SKM-1 treated with dmso at 0.1 percent for 144 hours (cell line): ENCODE data around the gene JAML.
A peak's percentile ranks its signal among the peaks of the same experiment; 100 is the strongest.

Experiments used
- DNase-seq: peaks from one replicate; lab custom pipeline; 2025; ENCODE audit not compliant: unreplicated experiment; lab: John Stamatoyannopoulos, UW

JAML gene, protein sequence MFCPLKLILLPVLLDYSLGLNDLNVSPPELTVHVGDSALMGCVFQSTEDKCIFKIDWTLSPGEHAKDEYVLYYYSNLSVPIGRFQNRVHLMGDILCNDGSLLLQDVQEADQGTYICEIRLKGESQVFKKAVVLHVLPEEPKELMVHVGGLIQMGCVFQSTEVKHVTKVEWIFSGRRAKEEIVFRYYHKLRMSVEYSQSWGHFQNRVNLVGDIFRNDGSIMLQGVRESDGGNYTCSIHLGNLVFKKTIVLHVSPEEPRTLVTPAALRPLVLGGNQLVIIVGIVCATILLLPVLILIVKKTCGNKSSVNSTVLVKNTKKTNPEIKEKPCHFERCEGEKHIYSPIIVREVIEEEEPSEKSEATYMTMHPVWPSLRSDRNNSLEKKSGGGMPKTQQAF

DNA sequence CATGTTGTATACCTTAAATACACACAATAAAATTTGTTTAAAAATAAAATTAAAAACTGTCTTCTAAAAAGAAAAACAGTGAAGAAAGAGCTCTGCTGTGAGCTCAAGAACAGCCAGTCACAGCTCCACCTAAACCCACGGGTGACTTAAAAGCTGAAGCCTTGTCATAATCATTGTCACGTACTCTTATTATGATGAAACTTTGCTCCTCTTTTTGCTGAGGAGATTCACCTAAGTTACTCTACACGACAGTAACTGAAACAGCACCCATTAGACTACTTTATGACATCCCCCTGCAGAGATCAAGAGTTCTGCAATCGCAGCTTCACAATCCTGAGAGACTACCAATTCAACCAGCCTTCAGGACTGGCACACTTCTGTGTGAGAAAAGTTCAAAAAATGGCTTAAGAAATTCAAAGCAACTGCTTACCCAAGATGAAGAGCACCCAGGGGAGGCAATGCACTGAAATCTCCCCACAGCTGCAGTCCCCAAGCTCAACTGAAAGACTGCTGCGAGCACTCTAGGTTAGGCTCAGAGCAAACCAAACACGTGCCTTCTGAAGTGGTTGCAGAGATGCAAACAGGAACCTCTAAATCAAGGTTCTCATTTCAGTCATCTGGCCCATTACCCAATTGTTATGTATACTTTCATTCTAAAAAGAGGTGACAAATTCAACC is at the start of gene JAML:
Gene JAML, minus strand, starts transcription at position 501 of the 678 bp plus-strand sequence. CDS start 10,145 bp downstream, outside the sequence.
- DNase-seq, result peak; percentile 27

DNA sequence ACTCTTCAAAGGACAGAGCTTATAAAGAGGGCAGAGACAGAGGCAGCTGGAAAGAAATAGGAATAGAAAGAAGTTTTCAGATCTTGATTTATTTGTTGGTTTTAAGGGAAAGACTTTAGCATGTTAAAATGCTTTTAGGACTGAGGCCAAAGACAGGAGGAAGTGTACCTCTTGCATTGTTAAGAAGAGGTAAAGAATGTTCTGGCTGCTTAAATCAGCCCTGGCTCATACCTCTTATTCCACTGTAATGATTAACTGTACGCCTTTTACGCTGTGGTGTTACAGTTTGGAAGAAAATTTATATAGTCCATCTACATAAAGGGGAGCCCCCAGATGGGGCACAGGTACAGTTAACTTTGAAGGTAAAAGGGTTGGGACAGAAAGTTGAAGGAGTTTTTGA is 49.4 kb upstream of the JAML start:
- no peak for DNase-seq

DNA sequence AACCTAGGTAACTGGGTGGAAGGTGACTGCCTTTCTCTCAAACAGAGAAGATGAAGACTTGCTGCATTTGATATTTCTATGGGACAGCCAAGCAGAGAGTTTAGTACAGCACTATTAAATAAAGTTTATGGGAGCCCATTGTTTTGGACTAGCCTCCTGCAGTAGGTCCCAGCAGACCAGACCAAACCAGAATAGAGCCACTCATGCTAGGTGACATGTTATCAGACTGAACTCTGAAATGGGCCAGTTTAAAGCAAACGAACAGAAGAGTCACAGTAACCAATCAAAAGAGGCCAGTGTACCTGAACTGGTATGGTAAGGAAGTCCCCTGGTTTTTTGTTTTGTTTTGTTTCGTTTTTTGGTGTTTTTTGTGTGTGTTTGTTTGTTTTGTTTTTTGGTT is 47.2 kb upstream of the JAML start:
- DNase-seq, result no peak

DNA sequence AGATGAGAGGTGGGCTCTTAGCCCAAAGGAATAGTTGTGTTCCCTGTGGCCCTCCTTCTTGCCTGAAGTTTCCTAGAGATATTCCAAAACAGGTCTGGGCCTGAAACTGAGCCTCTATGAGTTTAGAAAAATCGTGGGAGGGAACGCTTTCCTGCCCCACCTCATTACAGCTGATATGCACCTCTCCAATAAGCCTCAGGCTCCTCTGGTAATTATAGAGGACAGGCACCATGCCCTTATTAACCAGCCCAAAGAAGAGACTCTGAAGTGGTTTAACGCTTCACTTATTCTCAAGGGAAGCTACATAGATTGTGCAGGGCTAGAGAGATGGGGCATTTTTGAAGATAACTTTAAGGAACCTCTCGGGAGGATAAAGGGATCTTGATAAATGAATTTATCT is 42.7 kb upstream of the JAML start:
- DNase-seq, result no peak

DNA sequence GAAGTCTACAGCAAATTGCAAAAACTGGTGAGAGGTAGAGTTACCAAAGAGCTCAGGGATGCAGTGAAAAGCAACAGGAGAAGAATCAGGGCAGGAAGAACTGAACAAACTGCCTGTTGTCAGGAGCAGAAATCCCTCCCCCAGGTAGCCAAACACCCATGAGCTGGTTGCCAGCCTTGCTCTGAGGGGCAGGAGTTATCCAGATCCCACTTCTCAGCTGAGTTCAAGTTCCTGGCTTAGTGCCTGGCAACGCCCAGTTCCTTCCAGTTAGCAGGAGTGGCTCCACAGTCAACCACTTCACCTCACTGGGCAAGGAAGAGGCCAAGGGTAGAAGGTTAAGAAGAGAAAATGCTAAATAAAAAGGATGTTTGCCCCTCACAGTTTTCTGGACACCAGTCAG is 41.1 kb upstream of the JAML start:
- DNase-seq, result no peak

DNA sequence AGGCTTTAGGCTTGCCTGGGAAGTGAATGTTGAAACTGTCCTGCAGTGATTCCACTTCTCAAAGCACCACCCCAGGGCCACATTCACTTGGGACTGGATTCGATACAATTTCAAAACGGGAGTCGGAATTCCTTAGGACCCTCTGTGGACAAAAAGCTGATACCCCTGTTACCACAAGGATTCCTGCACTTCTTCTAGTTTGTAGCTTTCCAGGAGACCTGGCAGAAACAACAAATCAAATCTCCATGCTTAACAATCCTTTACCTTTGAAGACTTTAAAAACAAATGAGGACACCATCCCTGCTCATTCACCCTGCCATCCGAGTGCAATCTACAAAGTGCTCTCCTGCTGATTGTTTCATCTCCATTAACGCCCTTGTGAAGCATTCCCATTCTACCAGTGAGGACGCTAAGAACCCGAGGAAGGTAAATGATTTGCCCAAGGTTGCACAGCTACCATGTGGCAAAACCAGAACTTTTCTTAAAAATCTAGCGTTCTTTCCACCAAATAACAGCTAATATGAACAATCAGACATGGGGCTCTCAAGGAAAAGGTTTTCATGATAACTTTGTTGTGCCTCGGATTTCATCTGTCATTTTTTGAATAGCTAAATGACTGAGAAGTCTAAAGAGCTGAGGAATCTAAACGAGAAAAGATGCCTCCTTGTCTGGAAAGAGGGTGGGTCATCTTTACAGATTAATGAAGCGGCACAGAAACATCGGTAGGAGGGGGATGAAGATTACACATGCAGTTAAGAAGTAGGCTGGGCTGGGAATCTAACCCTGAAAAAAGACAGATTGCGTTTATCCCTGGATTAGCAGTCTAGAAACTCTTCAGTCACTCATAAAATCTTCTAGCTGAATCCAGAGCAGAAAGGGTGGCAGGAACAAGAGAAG is 40.0 kb upstream of the JAML start:
- DNase-seq, result no peak

DNA sequence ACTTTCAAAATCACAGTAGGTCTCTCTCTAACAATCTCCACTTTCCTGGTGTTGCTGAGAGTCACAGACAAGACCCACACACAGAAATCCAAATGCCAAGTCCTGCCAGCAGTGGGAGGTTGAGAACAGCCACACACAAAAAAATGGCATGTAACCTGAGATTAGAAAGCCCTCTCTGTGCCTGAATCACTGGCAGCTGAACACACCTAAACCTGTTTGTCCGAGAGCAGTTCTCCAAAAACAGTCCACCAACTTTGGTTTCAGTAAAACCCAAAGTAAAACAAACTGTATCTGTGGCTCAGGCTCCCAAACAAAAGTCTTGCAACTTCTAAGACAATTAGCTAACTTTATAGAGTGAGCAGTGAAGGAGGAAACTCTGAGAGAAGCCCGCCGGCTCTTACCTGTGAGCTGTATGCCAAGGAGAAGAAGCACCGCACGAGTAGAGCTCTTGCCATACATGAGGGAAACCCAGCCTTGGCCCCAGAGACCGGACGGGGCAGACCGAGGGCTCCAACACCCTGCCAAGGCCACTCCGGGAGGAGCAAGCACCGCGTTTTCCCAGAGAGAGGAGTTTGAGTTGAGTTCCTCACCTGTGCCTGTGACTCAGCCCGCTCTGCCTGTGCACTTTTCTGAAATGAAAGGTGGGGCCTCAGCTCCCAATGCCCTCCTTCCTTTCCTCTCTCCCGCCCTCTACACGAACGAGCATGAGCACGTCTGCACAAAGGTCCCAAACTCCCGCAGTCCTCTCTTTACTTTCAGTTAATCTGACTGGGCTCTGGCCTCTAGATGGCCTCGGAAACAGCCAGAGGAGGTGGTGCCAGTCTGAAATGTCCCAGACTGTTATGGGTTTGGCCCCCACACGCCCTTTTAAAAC is 39.1 kb upstream of the JAML start, which contains the start of gene MPZL2:
Gene MPZL2, minus strand, starts transcription at position 603 of the 874 bp plus-strand sequence. Its CDS starts 144 bp downstream, at position 459.
- DNase-seq, result no peak

DNA sequence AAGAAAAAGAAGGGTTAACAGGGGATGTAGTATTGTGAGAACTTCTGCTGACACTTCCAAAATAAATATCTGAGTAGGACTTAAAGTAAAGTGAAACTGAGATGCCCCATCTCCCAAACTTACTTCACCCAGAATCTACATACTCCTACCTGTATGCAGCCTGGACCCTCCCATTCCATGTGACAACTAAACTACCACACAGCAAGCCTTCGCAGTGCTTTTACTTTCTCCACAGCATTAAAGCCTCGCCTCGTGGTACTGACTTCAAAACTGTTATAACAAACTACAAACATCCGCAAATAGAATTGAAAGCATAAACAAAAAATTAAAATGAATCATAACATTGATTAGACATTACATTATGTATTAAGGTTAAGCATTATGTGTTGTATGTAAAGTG is 38.3 kb upstream of the JAML start:
- DNase-seq, result no peak

DNA sequence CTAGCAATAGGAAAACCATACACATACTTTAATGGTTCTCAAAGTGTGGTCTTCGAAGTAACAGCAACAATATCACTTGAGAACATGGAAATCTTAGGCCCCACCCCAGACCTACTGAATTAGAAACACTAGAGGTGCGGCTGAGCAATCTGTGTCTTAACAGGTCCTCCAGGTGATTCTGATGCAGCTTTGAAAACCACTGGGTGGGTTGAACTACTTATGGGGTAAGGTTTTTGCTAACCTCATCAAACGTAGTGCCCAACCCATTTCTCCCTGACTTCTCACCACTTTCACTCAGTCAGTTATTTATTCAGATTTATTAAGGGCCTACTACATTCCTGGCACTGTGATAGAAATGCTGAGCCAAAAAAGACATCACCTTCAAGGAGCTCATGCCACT is 35.5 kb upstream of the JAML start:
- no peak for DNase-seq

DNA sequence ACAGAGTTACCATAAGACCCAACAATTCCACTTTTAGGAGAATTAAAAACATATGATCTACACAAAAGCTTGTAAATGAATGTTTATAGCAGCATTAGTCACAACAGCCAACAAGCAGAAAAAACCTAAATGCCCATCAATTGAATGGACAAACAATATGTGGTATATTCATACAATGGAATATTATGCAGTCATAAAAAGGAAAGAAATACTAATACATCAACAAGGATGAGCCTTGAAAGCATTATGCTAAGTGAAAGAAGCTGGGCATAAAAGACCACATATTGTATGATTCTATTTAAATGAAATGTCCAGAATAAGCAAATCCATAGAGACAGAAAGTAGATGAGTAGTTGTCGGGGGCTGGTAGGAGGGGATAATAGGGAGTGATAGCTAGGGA is 34.3 kb upstream of the JAML start:
- no peak for DNase-seq

DNA sequence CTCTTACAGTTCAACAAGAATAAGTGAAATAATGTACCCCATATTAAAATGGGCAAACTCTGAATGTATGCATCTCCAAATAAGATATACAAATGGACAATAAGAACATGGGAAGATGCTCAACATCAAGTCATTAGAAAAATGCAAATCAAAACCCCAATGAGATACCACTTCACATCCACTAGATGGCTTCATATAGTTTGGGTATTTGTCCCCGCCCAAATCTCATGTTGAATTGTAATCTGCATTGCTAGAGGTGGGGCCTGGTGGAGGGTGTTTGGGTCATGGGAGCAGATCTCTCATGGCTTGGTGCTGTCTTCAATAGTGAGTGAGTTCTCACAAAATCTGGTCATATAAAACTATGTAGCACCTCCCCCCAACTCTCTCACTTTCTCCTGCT is 33.6 kb upstream of the JAML start:
- no peak for DNase-seq

DNA sequence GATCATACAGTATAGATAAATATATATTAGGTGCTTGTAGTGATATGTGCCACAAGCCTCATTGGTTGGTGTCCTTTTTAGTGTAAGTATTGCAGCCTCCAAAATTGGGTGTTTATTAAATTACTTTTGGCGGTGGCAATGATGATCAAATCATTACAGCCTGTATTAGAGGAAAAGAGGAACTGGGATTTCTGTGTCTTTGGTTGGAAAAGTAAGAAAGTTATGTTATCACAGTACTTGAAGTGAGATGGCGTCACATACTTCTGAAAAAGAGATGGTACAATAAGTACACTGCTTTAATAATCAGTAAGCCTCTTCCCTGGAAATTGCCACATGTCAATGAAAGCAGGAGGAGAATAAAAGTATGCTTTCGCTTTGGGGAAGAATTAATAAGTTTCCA is 27.9 kb upstream of the JAML start:
- DNase-seq, result no peak

DNA sequence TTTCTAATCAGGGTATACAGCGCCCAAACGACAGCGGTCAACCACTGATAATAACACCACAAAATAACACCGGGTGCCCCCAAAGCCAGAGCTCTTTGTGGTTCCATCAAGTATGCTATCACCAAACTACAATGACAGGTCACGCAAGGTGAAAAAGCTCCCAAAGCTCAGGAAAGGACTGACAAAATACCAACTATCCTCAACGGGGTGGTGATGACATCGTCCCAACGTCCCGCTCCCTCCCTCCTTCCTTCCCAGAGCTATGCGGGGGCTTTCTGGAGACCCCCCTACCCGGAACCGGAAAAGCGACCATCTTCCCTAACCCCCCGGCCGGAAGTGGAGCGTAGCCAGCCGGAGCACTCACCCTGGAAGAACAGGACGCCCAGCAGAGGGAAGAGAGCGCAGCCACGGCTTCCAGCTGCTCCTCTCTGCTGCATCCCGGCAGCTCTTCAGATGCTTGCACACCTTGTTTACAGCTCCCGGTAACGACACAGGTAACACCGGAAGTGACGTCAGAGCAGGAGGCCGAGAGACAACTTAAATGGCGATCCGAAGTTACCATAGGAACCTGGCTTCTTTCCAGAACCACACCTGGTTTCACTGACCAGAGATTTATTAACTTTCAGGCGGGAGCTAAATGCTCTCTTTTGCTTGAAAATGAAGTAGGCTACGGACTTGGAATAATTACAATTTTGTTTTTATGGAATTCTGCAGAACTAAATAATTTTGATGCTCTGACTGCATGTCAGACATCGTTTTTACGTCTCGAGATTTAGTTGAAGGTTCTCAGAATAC is 27.2 kb upstream of the JAML start, which contains the start of gene MPZL3:
Gene MPZL3, minus strand, starts transcription at position 508 of the 795 bp plus-strand sequence. Its CDS starts 71 bp downstream, at position 437.
- DNase-seq, result peak; percentile 8

DNA sequence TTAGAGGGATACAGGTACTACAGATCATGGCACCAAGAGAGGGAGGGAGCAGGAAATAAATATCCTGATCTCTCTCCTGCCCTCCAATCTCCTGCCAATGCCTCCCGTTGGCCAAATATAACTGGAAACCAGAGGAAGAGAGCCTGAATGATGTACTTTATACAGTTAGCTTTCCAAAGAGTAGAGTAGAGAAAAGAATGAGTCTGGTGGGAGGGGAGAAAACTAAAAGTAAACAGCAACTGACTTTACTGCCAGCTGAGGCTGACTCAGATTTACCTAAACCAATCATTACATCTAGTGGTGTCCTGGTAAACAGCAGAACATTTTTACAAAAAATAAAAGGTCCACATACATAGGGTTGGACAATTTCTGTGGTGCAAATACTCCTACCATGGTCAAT is 22.2 kb upstream of the JAML start:
- DNase-seq, result no peak

DNA sequence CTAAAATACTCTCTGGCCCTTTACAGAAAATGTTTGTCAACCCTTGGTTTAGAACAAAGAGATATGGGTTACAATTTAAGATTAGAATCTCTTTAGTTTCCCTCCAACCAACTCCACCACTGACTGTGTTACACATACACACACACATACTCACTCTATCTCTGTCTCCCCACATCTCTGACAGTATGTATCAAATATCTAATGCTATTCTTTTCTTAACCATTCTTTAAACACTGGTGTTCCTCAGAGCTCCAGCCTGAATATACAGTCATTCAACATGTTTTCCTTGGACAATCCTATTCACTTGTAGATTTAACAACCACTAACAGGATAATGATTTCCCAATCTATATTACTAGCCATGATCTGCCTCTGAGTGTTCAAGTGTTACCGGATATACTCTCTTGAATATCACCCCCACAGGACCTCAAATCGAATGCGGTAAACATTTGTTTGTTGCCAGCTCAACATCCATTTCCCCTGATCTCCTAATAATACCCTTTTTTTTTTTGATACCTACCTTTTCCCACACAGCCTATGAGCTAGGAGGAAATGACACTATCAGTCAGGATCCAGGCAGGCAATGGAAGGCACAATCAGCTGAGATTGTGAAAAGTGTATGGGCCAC is 21.2 kb upstream of the JAML start:
- no peak for DNase-seq

DNA sequence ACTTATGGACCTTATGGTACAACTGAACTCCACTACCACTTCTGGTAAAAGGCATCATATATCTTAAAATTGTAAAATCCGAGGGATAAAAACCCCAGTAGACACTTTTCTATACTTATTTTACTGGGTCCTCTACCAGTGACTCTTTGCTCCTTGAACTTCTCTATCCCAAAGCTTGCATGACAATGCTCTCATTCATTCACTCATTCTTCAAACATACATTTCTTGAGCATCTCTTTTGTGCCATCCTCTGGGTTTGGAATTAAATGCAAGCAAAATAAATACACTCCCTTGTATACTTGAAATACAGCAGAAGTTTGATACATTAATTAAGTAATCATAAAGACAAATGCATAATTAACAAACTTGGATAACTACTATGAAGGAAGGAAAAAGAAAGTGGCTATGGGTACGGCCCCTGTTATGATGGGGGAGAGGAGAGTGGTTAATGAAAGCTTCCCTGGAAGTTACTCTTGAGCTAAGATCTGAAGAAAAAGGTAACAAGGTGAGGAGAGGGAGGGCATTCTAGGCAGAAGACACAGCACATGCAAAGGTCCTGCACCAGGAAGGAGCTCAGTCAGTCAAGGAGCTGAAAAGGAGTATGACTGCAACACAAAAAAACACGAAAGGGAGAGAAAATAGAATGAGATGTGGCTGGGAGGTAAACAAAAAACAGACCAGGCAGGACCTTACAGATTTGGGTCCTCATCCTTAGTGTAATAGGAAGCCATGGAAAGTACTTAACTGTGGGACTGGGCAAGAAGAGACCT is 19.4 kb upstream of the JAML start:
- DNase-seq, result no peak

DNA sequence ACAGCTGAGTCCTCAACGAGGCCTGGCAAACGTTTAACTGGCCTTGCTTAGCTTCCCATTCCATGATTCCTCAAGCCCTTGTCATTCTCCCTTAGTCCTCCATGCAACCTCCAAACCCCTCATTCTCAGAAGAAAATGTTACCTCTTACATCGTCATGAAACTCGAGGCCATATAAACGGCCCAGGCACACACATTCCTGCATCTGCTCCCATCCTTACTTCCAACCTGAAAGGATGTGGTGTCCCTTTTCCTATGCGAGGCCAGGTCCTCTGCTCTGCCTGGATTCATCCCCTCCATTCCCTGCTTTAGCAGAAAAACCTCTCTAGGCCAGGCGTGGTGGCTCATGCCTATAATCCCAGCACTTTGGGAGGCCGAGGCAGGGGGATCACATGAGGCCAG is 18.4 kb upstream of the JAML start:
- DNase-seq, result no peak

DNA sequence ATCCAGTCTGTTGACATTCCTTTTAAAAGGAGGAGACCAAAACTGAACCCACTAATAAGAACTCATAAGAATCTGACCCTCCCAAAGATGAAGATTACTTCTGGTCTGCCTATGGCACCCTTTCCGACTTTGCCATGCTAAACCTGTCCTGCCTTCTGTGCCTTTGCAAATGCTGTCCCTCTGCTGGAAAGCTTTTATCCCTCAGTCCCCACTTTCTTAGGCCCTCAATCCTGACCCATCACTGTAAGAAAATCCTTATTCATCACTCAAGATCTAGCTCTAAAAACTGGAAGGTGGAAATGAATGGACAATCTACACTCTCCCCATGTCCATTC is 16.9 kb upstream of the JAML start:
- no peak for DNase-seq
